Activated CD8-positive, alpha-beta T cell treated with anti-CD3 and anti-CD28 coated beads, Interleukin-2, amount 10 ng/mL, durations not matched to agents 7 days and 5 days (primary cell): ENCODE results near the gene SLC39A9. TPM values are rescaled to one million over a fixed set of nuclear protein-coding genes. Genes with fewer than 3 reads are reported as not detected.

Experiments used
- ATAC-seq: fragments of 150-1000 bp; cut with Tn5 transposase; one replicate; pipeline ENCODE4 v1.10.0; 2021; ENCODE audit warnings: moderate library complexity
- CTCF ChIA-PET: fragments of 350-600 bp; sonication (Branson Sonifier 250); formaldehyde crosslinking; loops from one replicate; lab custom pipeline; 2021; ENCODE audit warnings: antibody characterized with exemption; lab: Charles Lee
- POLR2A ChIA-PET: fragments of 350-600 bp; sonication (Branson Sonifier 250); formaldehyde crosslinking; loops from one replicate; lab custom pipeline; 2021; ENCODE audit warnings: antibody characterized with exemption; lab: Charles Lee
- DNase-seq: peaks from one replicate; pipeline ENCODE4 v3.0.0-alpha.2; 2020
- H3K27ac Mint-ChIP-seq: one replicate; pipeline ENCODE4 v1.8.0; 2021; ENCODE audit warnings: mild to moderate bottlenecking, mixed read lengths
- H3K27me3 Mint-ChIP-seq: one replicate; pipeline ENCODE4 v1.8.0; 2021; ENCODE audit warnings: low read depth, mixed read lengths
- H3K36me3 Mint-ChIP-seq: one replicate; pipeline ENCODE4 v1.8.0; 2021; ENCODE audit warnings: low read depth, mixed read lengths
- H3K4me1 Mint-ChIP-seq: one replicate; pipeline ENCODE4 v1.8.0; 2021; ENCODE audit warnings: low read depth, mixed read lengths
- H3K4me3 Mint-ChIP-seq: one replicate; pipeline ENCODE4 v1.8.0; 2021; ENCODE audit warnings: mild to moderate bottlenecking, mixed read lengths
- H3K9me3 Mint-ChIP-seq: one replicate; pipeline ENCODE4 v1.8.0; 2022; ENCODE audit warnings: mixed read lengths; ENCODE audit not compliant: insufficient read depth
- total RNA-seq, 2 experiments: library from RNA; stranded (reverse); gene quantifications; one replicate each; pipeline ENCODE4 v1.2.3, GENCODE V29; 2021

SLC39A9 gene
- total RNA-seq, 2 experiments from 2014 or later = 44.5 to 46.2 TPM

- Mint-ChIP-seq H3K27ac (no peak overlapping the region), H3K36me3 (peaks cover 2% of the 10 kb centered on the region), H3K4me3 (no peak overlapping the region), H3K4me1 (peaks cover 20% of the 10 kb centered on the region), H3K9me3 (no peaks in the 10 kb centered on the region), H3K27me3 (no peaks in the 10 kb centered on the region)
- CTCF ChIA-PET = interaction anchor here (1.8 kb wide), 1 partner anchor 9 kb away, joined by 5 read pairs; no protein-coding TSS in a partner anchor
- no peak for ATAC-seq
- DNase-seq = no peak
- POLR2A ChIA-PET = interaction anchor here (1.0 kb wide), 1 partner anchor 42 kb away, joined by 4 read pairs; the partner anchor contains the start of genes ERH and SLC39A9
These were observed 41.5 kb upstream of the SLC39A9 start for GRCh38 chr14:69356903-69357543.

- CTCF ChIA-PET = interaction anchor here (1.5 to 1.8 kb wide), 2 partner anchors 10 to 41 kb away, joined by 3 to 5 read pairs; partner anchors contain the start of genes ERH and SLC39A9
- ATAC-seq (no peak), DNase-seq (no peak)
- Mint-ChIP-seq H3K4me1 (peaks cover 20% of the 10 kb centered on the region), H3K36me3 (peaks cover 2% of the 10 kb centered on the region), H3K27me3 (no peaks in the 10 kb centered on the region), H3K4me3 (no peak overlapping the region), H3K27ac (no peak overlapping the region), H3K9me3 (no peaks in the 10 kb centered on the region)
- POLR2A ChIA-PET = no interaction called here
These were observed 40.8 kb upstream of the SLC39A9 start for GRCh38 chr14:69357544-69358200.

- no peak for DNase-seq
- peaks cover 2% of the 10 kb centered on the region for H3K36me3 Mint-ChIP-seq
- ATAC-seq = no peak
- POLR2A ChIA-PET = no interaction called here
- H3K27me3 Mint-ChIP-seq = no peaks in the 10 kb centered on the region
- H3K4me1 Mint-ChIP-seq = peaks cover 20% of the 10 kb centered on the region
- H3K4me3 Mint-ChIP-seq = no peak overlapping the region
- no peaks in the 10 kb centered on the region for H3K9me3 Mint-ChIP-seq
- H3K27ac Mint-ChIP-seq = no peak overlapping the region
- CTCF ChIA-PET = interaction anchor here (1.5 kb wide), 1 partner anchor 40 kb away, joined by 3 read pairs; the partner anchor contains the start of genes ERH and SLC39A9
These were observed 40.1 kb upstream of the SLC39A9 start for GRCh38 chr14:69358233-69358963.

- ChIA-PET CTCF (interaction anchor here (1.5 kb wide), 1 partner anchor 40 kb away, joined by 3 read pairs; the partner anchor contains the start of genes ERH and SLC39A9), POLR2A (no interaction called here)
- peaks cover 2% of the 10 kb centered on the region for H3K36me3 Mint-ChIP-seq
- H3K9me3 Mint-ChIP-seq = no peaks in the 10 kb centered on the region
- H3K4me1 Mint-ChIP-seq = peaks cover 15% of the 10 kb centered on the region
- ATAC-seq = no peak
- no peak for DNase-seq
- no peaks in the 10 kb centered on the region for H3K27me3 Mint-ChIP-seq
- H3K4me3 Mint-ChIP-seq = no peak overlapping the region
- H3K27ac Mint-ChIP-seq = no peak overlapping the region
These were observed 39.5 kb upstream of the SLC39A9 start for GRCh38 chr14:69358966-69359365.

GRCh38 chr14:69360438-69361108, 37.9 kb upstream of the SLC39A9 start:
- no peaks in the 10 kb centered on the region for H3K9me3 Mint-ChIP-seq
- no peak overlapping the region for H3K27ac Mint-ChIP-seq
- ATAC-seq = no peak
- DNase-seq = no peak
- H3K4me1 Mint-ChIP-seq = no peaks in the 10 kb centered on the region
- H3K4me3 Mint-ChIP-seq = no peak overlapping the region
- CTCF ChIA-PET = no interaction called here
- H3K27me3 Mint-ChIP-seq = no peaks in the 10 kb centered on the region
- no peaks in the 10 kb centered on the region for H3K36me3 Mint-ChIP-seq
- POLR2A ChIA-PET = no interaction called here

- CTCF ChIA-PET = interaction anchor here (0.8 to 2.2 kb wide), 5 partner anchors 11 to 121 kb away, joined by 3 to 11 read pairs (median 4); no protein-coding TSS in a partner anchor
- ATAC-seq (no peak), DNase-seq (no peak)
- Mint-ChIP-seq H3K4me3 (no peak overlapping the region), H3K27ac (no peak overlapping the region), H3K27me3 (no peaks in the 10 kb centered on the region), H3K4me1 (no peaks in the 10 kb centered on the region), H3K36me3 (no peaks in the 10 kb centered on the region), H3K9me3 (no peaks in the 10 kb centered on the region)
- POLR2A ChIA-PET = no interaction called here
These were observed 35.4 kb upstream of the SLC39A9 start for GRCh38 chr14:69363055-69363454.

GRCh38 chr14:69363964-69364363, 34.5 kb upstream of the SLC39A9 start:
- CTCF ChIA-PET = interaction anchor here (0.5 to 2.0 kb wide), 2 partner anchors 12 to 1655 kb away, joined by 3 to 6 read pairs; no protein-coding TSS in a partner anchor
- POLR2A ChIA-PET = interaction anchor here (1.3 kb wide), 1 partner anchor 12 kb away, joined by 3 read pairs; no protein-coding TSS in a partner anchor

GRCh38 chr14:69364378-69364777, 34.1 kb upstream of the SLC39A9 start:
- Mint-ChIP-seq H3K9me3 (no peaks in the 10 kb centered on the region), H3K4me1 (no peaks in the 10 kb centered on the region), H3K27me3 (no peaks in the 10 kb centered on the region), H3K27ac (no peak overlapping the region), H3K4me3 (no peak overlapping the region), H3K36me3 (no peaks in the 10 kb centered on the region)
- POLR2A ChIA-PET = interaction anchor here (1.3 kb wide), 1 partner anchor 12 kb away, joined by 3 read pairs; no protein-coding TSS in a partner anchor
- CTCF ChIA-PET = interaction anchor here (0.5 kb wide), 1 partner anchor 1655 kb away, joined by 3 read pairs; no protein-coding TSS in a partner anchor
- ATAC-seq = no peak
- no peak for DNase-seq

More at GRCh38 chr14:69363964-69364363, 34.5 kb upstream of the SLC39A9 start:
- Mint-ChIP-seq H3K4me3 (no peak overlapping the region), H3K36me3 (no peaks in the 10 kb centered on the region), H3K9me3 (no peaks in the 10 kb centered on the region), H3K27me3 (no peaks in the 10 kb centered on the region), H3K4me1 (no peaks in the 10 kb centered on the region), H3K27ac (no peak overlapping the region)
- DNase-seq (no peak), ATAC-seq (no peak)

- POLR2A ChIA-PET = interaction anchor here (0.6 kb wide), 1 partner anchor 16 kb away, joined by 3 read pairs; no protein-coding TSS in a partner anchor
- Mint-ChIP-seq H3K27me3 (no peaks in the 10 kb centered on the region), H3K4me3 (no peak overlapping the region), H3K27ac (no peak overlapping the region), H3K4me1 (no peaks in the 10 kb centered on the region), H3K36me3 (no peaks in the 10 kb centered on the region), H3K9me3 (no peaks in the 10 kb centered on the region)
- ATAC-seq = no peak
- DNase-seq = no peak
- CTCF ChIA-PET = interaction anchor here (0.8 to 1.2 kb wide), 4 partner anchors 11 to 237 kb away, joined by 3 read pairs; partner anchors contain the start of genes ERH and SLC39A9
These were observed 32.4 kb upstream of the SLC39A9 start for GRCh38 chr14:69366069-69366468.

- H3K4me1 Mint-ChIP-seq = no peaks in the 10 kb centered on the region
- ATAC-seq (no peak), DNase-seq (no peak)
- no peak overlapping the region for H3K27ac Mint-ChIP-seq
- no peaks in the 10 kb centered on the region for H3K27me3 Mint-ChIP-seq
- CTCF ChIA-PET = interaction anchor here (0.8 to 1.2 kb wide), 3 partner anchors 12 to 238 kb away, joined by 3 read pairs; no protein-coding TSS in a partner anchor
- POLR2A ChIA-PET = no interaction called here
- H3K4me3 Mint-ChIP-seq = no peak overlapping the region
- no peaks in the 10 kb centered on the region for H3K36me3 Mint-ChIP-seq
- H3K9me3 Mint-ChIP-seq = no peaks in the 10 kb centered on the region
These were observed 31.7 kb upstream of the SLC39A9 start for GRCh38 chr14:69366761-69367160.

GRCh38 chr14:69368381-69368780, 30.1 kb upstream of the SLC39A9 start:
- Mint-ChIP-seq H3K9me3 (no peaks in the 10 kb centered on the region), H3K27me3 (no peaks in the 10 kb centered on the region), H3K27ac (no peak overlapping the region), H3K4me1 (no peaks in the 10 kb centered on the region), H3K4me3 (no peak overlapping the region), H3K36me3 (peaks cover 3% of the 10 kb centered on the region)
- POLR2A ChIA-PET = interaction anchor here (1.2 to 2.3 kb wide), 2 partner anchors 14 to 30 kb away, joined by 3 to 9 read pairs; partner anchors contain the start of genes ERH and SLC39A9
- ATAC-seq = no peak
- CTCF ChIA-PET = interaction anchor here (0.6 kb wide), 1 partner anchor 11 kb away, joined by 5 read pairs; no protein-coding TSS in a partner anchor
- DNase-seq = no peak
